HEK293 (cell line): ENCODE measurements around the gene MAGEA9B.
A peak's percentile ranks its signal among the peaks of the same experiment; 100 is the strongest.

Experiments
- BCL11B ChIP-seq: fragments of 450-650 bp; formaldehyde crosslinking; IDR thresholded peaks from 2 replicates; pipeline ENCODE4 v1.5.1; 2016; ENCODE audit warnings: low read depth, missing biosample characterization, missing genetic modification characterization
- HOXA7 ChIP-seq: sonication (generic); formaldehyde crosslinking; IDR thresholded peaks from 2 replicates; pipeline ENCODE4 v1.8.1; 2022; ENCODE audit warnings: missing genetic modification reagents, borderline replicate concordance
- KLF1 ChIP-seq: fragments of 450-650 bp; formaldehyde crosslinking; IDR thresholded peaks from 2 replicates; pipeline ENCODE4 v1.5.1; 2016; ENCODE audit warnings: missing biosample characterization, missing genetic modification characterization
- KLF10 ChIP-seq: fragments of 450-650 bp; IDR thresholded peaks from 2 replicates; pipeline ENCODE4 v1.5.1; 2018; ENCODE audit warnings: missing biosample characterization, mild to moderate bottlenecking, missing genetic modification characterization
- KLF7 ChIP-seq: fragments of 450-650 bp; formaldehyde crosslinking; IDR thresholded peaks from 2 replicates; pipeline ENCODE4 v1.5.1; 2016; ENCODE audit warnings: missing biosample characterization, missing genetic modification characterization, borderline replicate concordance
- KLF8 ChIP-seq: fragments of 450-650 bp; formaldehyde crosslinking; IDR thresholded peaks from 2 replicates; pipeline ENCODE4 v1.5.1; 2016; ENCODE audit warnings: missing biosample characterization, missing genetic modification characterization
- MZF1 ChIP-seq: fragments of 450-650 bp; formaldehyde crosslinking; IDR thresholded peaks from 2 replicates; pipeline ENCODE4 v1.5.1; 2017; ENCODE audit warnings: missing biosample characterization, missing genetic modification characterization, borderline replicate concordance
- PRDM1 ChIP-seq: fragments of 450-650 bp; formaldehyde crosslinking; IDR thresholded peaks from 2 replicates; pipeline ENCODE4; 2016; ENCODE audit warnings: missing biosample characterization, missing genetic modification characterization
- SALL2 ChIP-seq: fragments of 450-650 bp; formaldehyde crosslinking; IDR thresholded peaks from 2 replicates; pipeline ENCODE4 v1.5.0; 2017; ENCODE audit warnings: missing biosample characterization, mild to moderate bottlenecking, missing genetic modification characterization, borderline replicate concordance
- SP2 ChIP-seq: fragments of 450-650 bp; formaldehyde crosslinking; IDR thresholded peaks from 2 replicates; pipeline ENCODE4 v1.5.1; 2016; ENCODE audit warnings: missing biosample characterization, missing genetic modification characterization
- TCF7L2 ChIP-seq: IDR thresholded peaks from 2 replicates; pipeline ENCODE4 v1.6.1; 2011; ENCODE audit warnings: low read depth, mild to moderate bottlenecking, inconsistent platforms, low read length, moderate library complexity, borderline replicate concordance
- TRIM28 ChIP-seq: IDR thresholded peaks from 2 replicates; pipeline ENCODE4 v1.6.1; 2011; ENCODE audit warnings: low read length, control low read depth, borderline replicate concordance
- ZBTB17 ChIP-seq: fragments of 450-650 bp; formaldehyde crosslinking; IDR thresholded peaks from 2 replicates; pipeline ENCODE4 v1.5.1; 2016; ENCODE audit warnings: missing biosample characterization, missing genetic modification characterization
- ZBTB20 ChIP-seq: fragments of 450-650 bp; formaldehyde crosslinking; IDR thresholded peaks from 2 replicates; pipeline ENCODE4 v1.5.1; 2016; ENCODE audit warnings: missing biosample characterization, missing genetic modification characterization
- ZBTB21 ChIP-seq: fragments of 450-650 bp; formaldehyde crosslinking; IDR thresholded peaks from 2 replicates; pipeline ENCODE4 v1.5.1; 2017; ENCODE audit warnings: missing biosample characterization, missing genetic modification characterization
- ZNF133 ChIP-seq: fragments of 450-650 bp; formaldehyde crosslinking; IDR thresholded peaks from 2 replicates; pipeline ENCODE4 v1.5.1; 2016; ENCODE audit warnings: missing biosample characterization, missing genetic modification characterization
- ZNF155 ChIP-seq: fragments of 450-650 bp; formaldehyde crosslinking; IDR thresholded peaks from 2 replicates; pipeline ENCODE4 v1.5.1; 2016; ENCODE audit warnings: missing biosample characterization, missing genetic modification characterization
- ZNF223 ChIP-seq: fragments of 450-650 bp; formaldehyde crosslinking; IDR thresholded peaks from 2 replicates; pipeline ENCODE4 v1.5.1; 2016; ENCODE audit warnings: missing biosample characterization, missing genetic modification characterization
- ZNF292 ChIP-seq: fragments of 450-650 bp; formaldehyde crosslinking; IDR thresholded peaks from 2 replicates; pipeline ENCODE4 v1.5.1; 2016; ENCODE audit warnings: low read depth, missing biosample characterization, missing genetic modification characterization, borderline replicate concordance
- ZNF302 ChIP-seq: fragments of 450-650 bp; formaldehyde crosslinking; IDR thresholded peaks from 2 replicates; pipeline ENCODE4 v1.5.1; 2016; ENCODE audit warnings: missing biosample characterization, missing genetic modification characterization, low read depth
- ZNF366 ChIP-seq: fragments of 450-650 bp; formaldehyde crosslinking; conservative IDR thresholded peaks from 2 replicates; pipeline ENCODE4 v1.5.1; 2016; ENCODE audit warnings: missing biosample characterization, missing genetic modification characterization
- ZNF391 ChIP-seq: fragments of 450-650 bp; formaldehyde crosslinking; IDR thresholded peaks from 2 replicates; pipeline ENCODE4 v1.5.1; 2016; ENCODE audit warnings: low read depth, missing biosample characterization, missing genetic modification characterization, borderline replicate concordance
- ZNF404 ChIP-seq: fragments of 450-650 bp; formaldehyde crosslinking; IDR thresholded peaks from 2 replicates; pipeline ENCODE4 v1.5.1; 2017; ENCODE audit warnings: missing biosample characterization, missing genetic modification characterization
- ZNF433 ChIP-seq: fragments of 450-650 bp; formaldehyde crosslinking; IDR thresholded peaks from 2 replicates; pipeline ENCODE4 v1.5.1; 2016; ENCODE audit warnings: missing biosample characterization, missing genetic modification characterization, low read depth
- ZNF510 ChIP-seq: fragments of 450-650 bp; formaldehyde crosslinking; IDR thresholded peaks from 2 replicates; pipeline ENCODE4 v1.5.1; 2018; ENCODE audit warnings: mild to moderate bottlenecking, missing genetic modification characterization, missing biosample characterization; ENCODE audit not compliant: insufficient replicate concordance
- ZNF558 ChIP-seq: fragments of 450-650 bp; formaldehyde crosslinking; IDR thresholded peaks from 2 replicates; pipeline ENCODE4 v1.5.1; 2016; ENCODE audit warnings: missing biosample characterization, missing genetic modification characterization
- ZNF585B ChIP-seq: fragments of 450-650 bp; formaldehyde crosslinking; IDR thresholded peaks from 2 replicates; pipeline ENCODE4 v1.5.1; 2016; ENCODE audit warnings: missing biosample characterization, missing genetic modification characterization
- ZNF626 ChIP-seq: fragments of 450-650 bp; sonication (Bioruptor Pico); formaldehyde crosslinking; IDR thresholded peaks from 2 replicates; pipeline ENCODE4 v1.5.1; 2018; ENCODE audit warnings: missing biosample characterization, missing genetic modification characterization, inconsistent platforms
- ZNF677 ChIP-seq: fragments of 450-650 bp; IDR thresholded peaks from 2 replicates; pipeline ENCODE4 v1.5.0; 2018; ENCODE audit warnings: missing biosample characterization, mild to moderate bottlenecking, missing genetic modification characterization, moderate library complexity
- ZNF792 ChIP-seq: fragments of 450-650 bp; formaldehyde crosslinking; IDR thresholded peaks from 2 replicates; pipeline ENCODE4 v1.5.1; 2016; ENCODE audit warnings: missing biosample characterization, missing genetic modification characterization
- TF ChIP-seq, protein P1 (sequence below): fragments of 450-650 bp; formaldehyde crosslinking; IDR thresholded peaks from 2 replicates; pipeline ENCODE4 v1.5.1; 2016; ENCODE audit warnings: missing biosample characterization, missing genetic modification characterization
- TF ChIP-seq, protein P2 (sequence below): fragments of 450-650 bp; formaldehyde crosslinking; IDR thresholded peaks from 2 replicates; pipeline ENCODE4 v1.5.1; 2017; ENCODE audit warnings: missing biosample characterization, missing genetic modification characterization
- TF ChIP-seq, protein P3 (sequence below): fragments of 450-650 bp; formaldehyde crosslinking; IDR thresholded peaks from 2 replicates; pipeline ENCODE4 v1.5.1; 2016; ENCODE audit warnings: missing biosample characterization, missing genetic modification characterization
- TF ChIP-seq, protein P4 (sequence below): fragments of 450-650 bp; formaldehyde crosslinking; IDR thresholded peaks from 2 replicates; pipeline ENCODE4 v1.5.1; 2016; ENCODE audit warnings: missing biosample characterization, missing genetic modification characterization
- TF ChIP-seq, protein P5 (sequence below): fragments of 450-650 bp; formaldehyde crosslinking; IDR thresholded peaks from 2 replicates; pipeline ENCODE4 v1.5.1; 2016; ENCODE audit warnings: missing biosample characterization, missing genetic modification characterization

Gene MAGEA9B

DNA sequence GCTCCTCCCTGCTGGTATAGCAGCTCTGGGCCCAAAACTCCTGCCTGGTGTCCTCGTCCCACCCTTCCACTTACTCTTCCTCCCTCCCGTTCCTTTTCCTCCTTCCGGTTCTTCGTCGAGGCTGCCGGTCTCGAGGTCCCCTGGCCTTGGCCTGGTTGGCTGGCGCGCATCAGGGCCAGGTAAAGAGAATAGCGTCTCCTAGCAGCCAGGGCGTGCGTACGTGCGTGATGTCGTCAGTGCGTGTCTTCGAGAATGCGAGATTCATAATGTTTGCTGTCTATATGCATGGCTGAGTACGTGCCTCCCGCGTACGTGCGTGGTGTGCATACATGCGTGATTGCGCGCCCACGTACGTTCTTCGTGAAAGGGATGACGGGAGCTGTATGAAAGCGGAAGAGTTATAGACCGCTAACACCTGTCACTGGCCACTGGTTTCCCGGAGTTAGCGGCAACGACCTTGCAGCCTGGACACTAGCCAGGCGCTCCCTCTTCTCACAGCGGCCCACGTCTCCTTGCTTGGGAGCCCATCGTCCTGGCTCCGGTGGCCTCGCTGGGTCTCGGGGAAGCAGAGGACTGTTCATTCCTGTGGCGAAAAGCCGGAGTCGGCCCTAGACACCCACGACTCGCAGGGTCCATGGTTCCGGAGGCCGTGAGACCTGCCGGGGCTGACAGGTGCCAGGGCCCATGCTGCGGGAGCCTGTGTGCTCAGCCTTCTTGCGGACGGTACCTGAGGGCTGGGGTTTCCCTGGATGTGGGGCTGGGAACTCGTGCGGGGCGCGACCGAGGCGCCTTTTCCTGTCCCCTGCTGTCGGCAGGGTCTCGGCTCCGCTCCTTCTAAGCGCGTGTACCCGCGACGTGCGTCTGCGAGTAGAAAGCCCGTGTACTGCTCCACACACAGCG, 46.4 kb downstream of the MAGEA9B start, which contains the start of gene EOLA1 (continued):
- TF ChIP-seq, protein P1, sequence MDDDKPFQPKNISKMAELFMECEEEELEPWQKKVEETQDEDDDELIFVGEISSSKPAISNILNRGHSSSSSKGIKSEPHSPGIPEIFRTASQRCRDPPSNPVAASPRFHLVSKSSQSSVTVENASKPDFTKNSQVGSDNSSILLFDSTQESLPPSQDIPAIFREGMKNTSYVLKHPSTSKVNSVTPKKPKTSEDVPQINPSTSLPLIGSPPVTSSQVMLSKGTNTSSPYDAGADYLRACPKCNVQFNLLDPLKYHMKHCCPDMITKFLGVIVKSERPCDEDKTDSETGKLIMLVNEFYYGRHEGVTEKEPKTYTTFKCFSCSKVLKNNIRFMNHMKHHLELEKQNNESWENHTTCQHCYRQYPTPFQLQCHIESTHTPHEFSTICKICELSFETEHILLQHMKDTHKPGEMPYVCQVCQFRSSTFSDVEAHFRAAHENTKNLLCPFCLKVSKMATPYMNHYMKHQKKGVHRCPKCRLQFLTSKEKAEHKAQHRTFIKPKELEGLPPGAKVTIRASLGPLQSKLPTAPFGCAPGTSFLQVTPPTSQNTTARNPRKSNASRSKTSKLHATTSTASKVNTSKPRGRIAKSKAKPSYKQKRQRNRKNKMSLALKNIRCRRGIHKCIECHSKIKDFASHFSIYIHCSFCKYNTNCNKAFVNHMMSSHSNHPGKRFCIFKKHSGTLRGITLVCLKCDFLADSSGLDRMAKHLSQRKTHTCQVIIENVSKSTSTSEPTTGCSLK = no peak
- TF ChIP-seq KLF8 (peak; percentile 15; the same call in 1 of the 2 replicates), ZNF155 (tag by site-specific recombination) (no peak), ZNF404 (tag by site-specific recombination) (no peak), ZNF433 (tag by site-specific recombination) (no peak), ZNF677 (tag by site-specific recombination) (no peak), KLF1 (tag by site-specific recombination) (no peak), MZF1 (tag by site-specific recombination) (no peak), TRIM28 (peak; percentile 50; the same call in 1 of the 2 replicates), KLF7 (tag by site-specific recombination) (no peak), ZNF510 (no peak), ZNF585B (no peak), KLF10 (tag by site-specific recombination) (no peak), BCL11B (tag by site-specific recombination) (no peak), ZBTB21 (no peak), ZNF391 (tag by site-specific recombination) (no peak), ZNF223 (tag by site-specific recombination) (no peak), ZNF558 (tag by site-specific recombination) (no peak), ZNF626 (tag by site-specific recombination) (no peak), ZNF133 (tag by site-specific recombination) (no peak), HOXA7 (CRISPR knock-in tag) (no peak), ZBTB17 (tag by site-specific recombination) (peak; percentile 93), ZNF792 (tag by site-specific recombination) (no peak), ZNF292 (tag by site-specific recombination) (no peak), SALL2 (tag by site-specific recombination) (no peak), PRDM1 (0 out of 2 replicates have a peak, but pooled peaks have one; percentile 44), ZBTB20 (tag by site-specific recombination) (peak; percentile 74), ZNF302 (tag by site-specific recombination) (no peak), SP2 (tag by site-specific recombination) (peak; percentile 79), ZNF366 (tag by site-specific recombination) (peak; percentile 83), TCF7L2 (no peak)
- TF ChIP-seq, protein P2, sequence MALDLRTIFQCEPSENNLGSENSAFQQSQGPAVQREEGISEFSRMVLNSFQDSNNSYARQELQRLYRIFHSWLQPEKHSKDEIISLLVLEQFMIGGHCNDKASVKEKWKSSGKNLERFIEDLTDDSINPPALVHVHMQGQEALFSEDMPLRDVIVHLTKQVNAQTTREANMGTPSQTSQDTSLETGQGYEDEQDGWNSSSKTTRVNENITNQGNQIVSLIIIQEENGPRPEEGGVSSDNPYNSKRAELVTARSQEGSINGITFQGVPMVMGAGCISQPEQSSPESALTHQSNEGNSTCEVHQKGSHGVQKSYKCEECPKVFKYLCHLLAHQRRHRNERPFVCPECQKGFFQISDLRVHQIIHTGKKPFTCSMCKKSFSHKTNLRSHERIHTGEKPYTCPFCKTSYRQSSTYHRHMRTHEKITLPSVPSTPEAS (tag by site-specific recombination) = no peak
- TF ChIP-seq, protein P3, sequence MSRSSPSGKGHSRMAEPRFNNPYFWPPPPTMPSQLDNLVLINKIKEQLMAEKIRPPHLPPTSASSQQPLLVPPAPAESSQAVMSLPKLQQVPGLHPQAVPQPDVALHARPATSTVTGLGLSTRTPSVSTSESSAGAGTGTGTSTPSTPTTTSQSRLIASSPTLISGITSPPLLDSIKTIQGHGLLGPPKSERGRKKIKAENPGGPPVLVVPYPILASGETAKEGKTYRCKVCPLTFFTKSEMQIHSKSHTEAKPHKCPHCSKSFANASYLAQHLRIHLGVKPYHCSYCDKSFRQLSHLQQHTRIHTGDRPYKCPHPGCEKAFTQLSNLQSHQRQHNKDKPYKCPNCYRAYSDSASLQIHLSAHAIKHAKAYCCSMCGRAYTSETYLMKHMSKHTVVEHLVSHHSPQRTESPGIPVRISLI (tag by site-specific recombination) = no peak
- TF ChIP-seq, protein P4, sequence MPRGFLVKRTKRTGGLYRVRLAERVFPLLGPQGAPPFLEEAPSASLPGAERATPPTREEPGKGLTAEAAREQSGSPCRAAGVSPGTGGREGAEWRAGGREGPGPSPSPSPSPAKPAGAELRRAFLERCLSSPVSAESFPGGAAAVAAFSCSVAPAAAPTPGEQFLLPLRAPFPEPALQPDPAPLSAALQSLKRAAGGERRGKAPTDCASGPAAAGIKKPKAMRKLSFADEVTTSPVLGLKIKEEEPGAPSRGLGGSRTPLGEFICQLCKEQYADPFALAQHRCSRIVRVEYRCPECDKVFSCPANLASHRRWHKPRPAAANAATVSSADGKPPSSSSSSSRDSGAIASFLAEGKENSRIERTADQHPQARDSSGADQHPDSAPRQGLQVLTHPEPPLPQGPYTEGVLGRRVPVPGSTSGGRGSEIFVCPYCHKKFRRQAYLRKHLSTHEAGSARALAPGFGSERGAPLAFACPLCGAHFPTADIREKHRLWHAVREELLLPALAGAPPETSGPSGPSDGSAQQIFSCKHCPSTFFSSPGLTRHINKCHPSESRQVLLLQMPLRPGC = 0 out of 2 replicates have a peak, but pooled peaks have one; percentile 45
- TF ChIP-seq, protein P5, sequence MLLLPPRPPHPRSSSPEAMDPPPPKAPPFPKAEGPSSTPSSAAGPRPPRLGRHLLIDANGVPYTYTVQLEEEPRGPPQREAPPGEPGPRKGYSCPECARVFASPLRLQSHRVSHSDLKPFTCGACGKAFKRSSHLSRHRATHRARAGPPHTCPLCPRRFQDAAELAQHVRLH (tag by site-specific recombination) = peak; percentile 77; the same call in 1 of the 2 replicates
